Skin of body (tissue), 2 donors: ENCODE results near the gene TUBGCP3. TPM values are rescaled to one million over a fixed set of nuclear protein-coding genes. Genes with fewer than 3 reads are reported as not detected.

ENCODE experiments used
- DNase-seq: peaks from one replicate; lab custom pipeline; 2025; lab: John Stamatoyannopoulos, UW
- total RNA-seq: library from RNA; depleted of rRNA; stranded (reverse); fragments of >200 nt; gene quantifications from one replicate; pipeline ENCODE4 v1.2.3, GENCODE V29; 2014

TUBGCP3 gene
- total RNA-seq, 1 donor from 2014 or later = 25.5 TPM

DNA sequence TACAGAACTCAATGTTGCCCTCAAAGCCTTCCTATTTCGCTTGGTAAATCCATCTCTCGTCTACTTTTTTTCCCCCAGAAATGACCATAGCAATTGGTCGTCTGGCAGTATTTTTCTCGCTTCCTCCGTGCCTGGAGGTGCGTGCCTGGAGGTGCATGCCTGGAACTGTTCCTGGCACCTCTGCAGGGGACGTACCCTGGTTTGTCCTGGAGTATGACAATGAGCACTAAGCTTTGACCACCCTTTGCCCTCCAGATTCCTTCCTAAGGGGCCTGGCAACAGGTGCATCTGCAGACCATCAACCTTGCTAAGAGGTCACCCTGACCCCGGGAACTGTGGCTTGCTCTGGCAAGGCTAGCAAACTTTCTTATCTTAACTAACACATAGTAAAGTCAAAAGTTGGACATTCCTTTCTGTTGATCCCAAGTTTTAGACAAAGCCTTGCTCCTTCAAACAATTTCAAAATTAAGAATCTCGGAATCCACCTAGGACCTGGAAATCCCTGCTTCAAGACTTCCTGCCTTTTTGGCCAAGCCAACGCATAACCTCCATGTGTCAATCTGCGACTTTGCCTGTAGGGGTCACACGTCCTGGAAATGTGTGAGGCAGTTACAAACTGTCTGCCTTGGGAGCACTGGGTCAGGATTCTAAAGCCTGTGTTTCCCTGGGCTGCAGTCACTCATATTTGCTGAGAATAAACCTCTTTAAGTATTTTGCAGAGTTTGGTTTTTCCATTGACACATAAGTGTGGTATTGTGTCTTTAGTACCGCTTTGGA, 28.8 kb upstream of the TUBGCP3 start:
- no peak for DNase-seq

DNA sequence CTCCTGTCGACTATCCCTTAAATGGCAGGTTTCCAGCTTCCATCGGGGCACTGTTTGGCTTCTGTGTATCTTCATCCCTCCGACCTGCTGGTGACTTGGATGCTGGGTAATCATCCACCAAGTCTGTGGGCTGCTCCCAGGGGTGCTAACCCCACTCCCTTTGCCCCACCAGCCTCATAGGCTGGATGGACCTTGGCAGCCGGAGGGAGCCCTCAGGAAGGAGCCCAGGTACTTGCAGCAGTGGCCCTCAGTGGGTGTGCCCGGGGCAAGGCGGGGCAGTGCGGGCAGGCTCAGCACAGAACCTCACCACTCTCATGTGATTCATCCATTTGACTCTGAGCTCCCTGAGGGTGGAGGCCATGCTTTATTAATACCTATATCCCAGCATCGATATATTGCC, 27.4 kb upstream of the TUBGCP3 start:
- DNase-seq = no peak

DNA sequence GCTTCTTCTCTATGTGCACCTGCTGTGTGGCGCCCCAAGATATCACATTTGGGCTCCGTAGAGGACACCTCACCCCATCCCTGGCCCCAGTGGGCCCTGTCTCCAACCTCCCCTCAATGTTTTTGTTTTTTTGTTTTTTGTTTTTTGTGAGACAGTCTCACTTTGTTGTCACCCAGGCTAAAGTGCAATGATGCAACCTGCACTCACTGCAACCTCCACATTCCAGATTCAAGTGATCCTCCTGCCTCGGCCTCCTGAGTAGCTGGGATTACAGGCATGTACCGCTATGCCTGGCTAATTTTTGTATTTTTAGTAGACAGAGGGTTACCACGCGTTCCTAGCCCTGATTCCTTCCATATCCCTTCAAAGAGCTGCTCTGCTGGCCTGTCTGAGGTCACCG, 26.9 kb upstream of the TUBGCP3 start:
- no peak for DNase-seq

DNA sequence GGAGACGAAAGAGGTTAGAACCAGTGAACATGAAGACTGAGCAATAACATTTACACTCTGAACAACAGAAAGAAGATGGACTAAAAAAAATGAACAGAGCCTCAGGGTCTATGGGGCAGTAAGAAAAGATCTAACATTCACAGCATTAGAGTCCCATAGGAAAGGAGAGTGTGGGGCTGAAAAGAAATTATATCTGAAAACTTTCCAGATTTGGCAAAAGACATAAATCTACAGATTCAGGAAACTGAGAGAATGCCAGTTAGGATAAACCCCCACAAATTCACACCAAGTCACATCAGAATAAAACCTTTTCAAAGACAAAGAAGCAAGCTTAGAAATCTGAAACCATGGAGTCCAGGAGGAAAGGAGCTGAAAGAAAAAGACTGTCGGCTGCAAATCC, 20.3 kb upstream of the TUBGCP3 start:
- no peak for DNase-seq

DNA sequence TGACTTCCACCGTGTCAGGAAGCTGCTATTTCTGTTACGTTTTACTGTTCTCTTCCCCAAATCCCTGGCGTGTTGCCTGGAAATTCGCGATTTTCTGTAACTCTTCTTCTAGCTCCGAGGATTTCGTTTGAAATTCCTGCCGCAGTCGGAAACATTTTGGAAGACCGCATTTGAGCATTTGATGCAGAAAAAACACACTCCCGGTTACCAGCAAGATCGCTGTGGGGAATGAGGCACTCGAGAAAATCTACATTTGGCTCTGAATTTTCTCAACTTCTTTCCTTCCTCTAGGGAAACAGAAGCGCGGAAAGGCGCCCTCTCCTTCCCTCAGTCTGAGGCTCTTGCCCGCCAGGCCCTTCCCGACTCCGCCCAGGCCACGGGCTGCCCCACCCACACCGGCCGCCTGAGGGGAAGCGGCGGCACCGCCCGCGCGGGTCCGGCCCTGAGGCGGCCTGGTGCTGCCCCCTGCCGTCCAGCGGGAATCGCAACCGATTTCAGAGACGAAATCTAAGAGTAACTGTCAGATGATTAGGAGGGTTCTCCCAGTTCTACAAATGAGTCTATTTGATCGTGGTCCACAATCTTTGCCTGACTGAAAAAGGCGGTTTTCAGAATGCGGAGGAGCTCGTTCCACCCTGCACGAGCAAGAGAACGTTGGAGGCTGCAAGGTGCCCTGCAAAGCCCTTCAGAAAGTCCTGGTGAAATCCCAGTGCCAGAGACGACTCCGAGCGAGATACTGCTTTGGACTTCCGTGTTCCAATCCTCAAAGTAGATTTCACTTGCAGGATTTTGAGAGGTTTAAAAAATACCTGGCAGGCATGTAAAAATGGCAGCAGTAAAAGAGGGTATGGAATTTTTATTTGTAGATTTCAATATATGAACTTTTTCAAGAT, 18.4 kb upstream of the TUBGCP3 start:
- peak; percentile 90 for DNase-seq

DNA sequence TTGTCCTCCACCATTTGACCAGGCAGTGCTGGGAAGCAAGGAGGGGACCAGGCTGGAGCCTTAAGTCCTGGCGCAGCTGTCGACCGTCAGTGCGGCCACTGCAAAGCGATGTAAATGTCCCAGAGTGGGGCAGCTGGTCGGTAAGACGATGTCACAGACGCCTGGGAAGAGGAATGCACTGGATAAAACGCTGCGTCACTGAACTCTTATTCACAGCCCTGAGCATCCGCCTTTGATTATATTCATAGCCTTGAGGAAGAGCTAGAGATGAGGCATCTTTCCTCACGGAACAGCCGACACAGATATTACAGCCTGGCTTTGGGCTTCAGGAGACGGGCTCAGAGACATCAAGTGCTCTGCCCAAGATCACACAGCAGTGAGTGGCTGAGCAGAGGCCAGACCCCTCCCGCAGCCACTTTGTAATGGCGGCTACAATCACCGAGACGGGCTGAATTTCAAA, 17.6 kb upstream of the TUBGCP3 start:
- no peak for DNase-seq

DNA sequence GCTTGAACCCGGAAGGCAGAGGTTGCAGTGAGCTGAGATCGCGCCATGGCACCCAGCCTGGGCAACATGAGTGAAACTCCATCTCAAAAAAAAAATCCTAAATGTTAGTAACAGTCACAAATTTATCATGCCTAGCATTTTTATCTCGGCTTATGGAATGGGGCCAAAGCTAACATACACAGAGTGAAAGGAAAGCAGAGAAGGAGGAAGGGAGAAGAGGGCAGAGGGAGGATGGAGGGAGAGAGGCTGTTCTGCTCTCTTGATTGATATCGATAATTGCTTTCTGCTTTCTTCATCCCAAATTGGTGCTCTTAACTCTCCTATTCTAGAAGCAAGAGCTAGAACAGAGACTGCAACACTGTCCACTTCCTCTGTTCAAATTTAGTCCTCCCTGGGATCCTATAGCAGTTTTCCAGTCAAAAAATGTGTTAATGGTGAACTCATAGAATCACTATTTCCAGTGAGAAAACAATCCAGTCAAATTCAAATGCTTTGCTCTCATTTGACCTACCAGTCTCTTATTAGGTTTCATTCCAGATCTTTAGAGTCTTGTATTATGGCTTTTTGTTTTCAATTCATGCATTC, 15.8 kb upstream of the TUBGCP3 start:
- DNase-seq = no peak

DNA sequence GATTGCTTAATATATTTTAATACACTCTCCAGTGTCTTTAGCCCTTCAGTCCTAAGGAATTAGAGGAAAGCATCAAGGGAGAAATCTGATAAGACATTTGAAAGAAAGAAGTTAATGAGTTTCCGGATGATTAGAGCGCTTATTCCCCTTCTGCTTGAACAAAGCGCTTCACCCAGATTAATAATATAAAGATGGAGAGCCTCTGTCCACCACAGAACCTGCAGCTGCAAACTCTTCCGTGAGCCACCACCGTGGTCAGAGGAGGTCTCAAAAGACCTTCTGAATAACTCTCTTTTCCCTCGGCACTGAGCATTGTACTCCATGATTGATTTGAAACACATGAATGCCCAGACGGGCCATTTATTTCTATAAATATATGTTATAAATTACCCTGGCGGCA, 14.2 kb upstream of the TUBGCP3 start:
- no peak for DNase-seq

DNA sequence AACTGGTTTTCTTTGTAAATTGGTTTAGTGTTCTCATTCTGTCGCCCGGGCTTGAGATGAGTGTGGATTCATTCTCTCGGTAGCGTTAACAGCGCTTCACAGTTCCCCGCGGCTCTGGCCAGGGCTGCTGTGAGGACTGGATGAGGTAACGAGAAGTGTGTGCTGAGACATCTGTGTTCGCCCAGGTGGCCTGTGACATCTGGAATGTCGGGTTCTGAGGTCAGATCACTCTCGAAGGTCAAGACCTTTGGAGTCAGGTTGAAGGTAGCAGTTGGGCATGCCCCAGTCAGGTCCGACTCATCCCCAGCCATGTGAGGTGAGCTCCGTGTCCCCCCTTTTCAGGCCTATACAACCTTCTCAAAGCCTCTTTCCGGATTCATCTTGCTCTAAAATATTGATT, 13.4 kb upstream of the TUBGCP3 start:
- DNase-seq = no peak

DNA sequence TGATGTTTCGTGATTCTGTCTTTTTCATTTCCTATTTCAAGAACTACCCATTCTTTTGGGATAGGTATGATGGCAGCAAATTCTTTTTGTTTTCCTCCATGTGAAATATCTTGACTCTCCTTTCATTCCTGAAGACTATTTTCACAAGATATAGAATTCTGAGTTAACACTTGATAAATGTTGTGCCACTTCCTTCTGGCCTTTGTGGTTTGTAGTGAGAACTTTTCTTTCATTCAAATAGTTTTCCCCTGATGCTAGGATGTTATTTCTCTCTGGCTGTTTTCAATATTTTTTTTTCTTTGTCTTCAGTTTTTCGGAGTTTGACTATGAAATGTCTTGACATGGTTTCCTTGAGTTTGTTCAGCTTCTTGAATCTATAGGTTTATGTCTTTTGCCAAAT, 8.3 kb upstream of the TUBGCP3 start:
- DNase-seq = no peak

DNA sequence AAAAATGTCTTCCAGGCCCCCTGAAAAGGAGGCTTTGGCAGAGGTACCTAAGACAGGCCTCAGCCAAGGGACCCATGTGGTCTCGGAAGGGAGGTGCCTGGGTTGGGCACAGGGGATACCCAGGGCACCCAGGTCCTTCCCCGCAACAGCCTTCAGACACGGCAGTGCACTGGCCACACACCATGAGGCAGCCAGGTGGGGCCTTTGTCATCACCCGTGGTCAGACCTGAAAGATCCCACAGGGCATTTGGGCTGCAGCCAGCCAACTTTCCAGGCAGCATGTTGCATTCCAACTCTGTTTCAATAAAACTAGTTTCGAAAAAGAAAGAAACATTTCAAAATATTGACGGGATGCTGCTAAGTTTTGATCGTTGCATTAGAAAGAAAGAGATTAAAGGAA, 4.7 kb upstream of the TUBGCP3 start:
- DNase-seq = no peak

DNA sequence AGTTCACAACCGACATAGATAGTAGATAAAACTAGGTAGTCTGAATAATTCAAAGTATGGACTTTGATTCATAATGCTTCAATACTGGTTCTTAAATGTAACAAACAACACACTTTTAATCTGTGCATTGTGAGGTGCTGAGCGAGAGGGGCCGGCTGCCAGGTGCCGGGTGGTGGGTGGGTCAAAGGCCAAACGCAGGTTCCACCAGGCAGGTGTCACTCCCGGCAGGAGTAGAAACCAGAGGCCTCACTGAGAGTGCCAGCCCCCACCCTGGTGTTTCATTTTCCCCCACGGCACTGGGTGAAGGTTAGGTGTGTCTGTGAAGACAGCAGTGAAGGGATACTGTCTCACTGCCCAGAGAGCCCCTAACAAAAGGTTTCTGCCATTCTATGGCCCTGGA, 4.2 kb upstream of the TUBGCP3 start:
- DNase-seq = no peak

DNA sequence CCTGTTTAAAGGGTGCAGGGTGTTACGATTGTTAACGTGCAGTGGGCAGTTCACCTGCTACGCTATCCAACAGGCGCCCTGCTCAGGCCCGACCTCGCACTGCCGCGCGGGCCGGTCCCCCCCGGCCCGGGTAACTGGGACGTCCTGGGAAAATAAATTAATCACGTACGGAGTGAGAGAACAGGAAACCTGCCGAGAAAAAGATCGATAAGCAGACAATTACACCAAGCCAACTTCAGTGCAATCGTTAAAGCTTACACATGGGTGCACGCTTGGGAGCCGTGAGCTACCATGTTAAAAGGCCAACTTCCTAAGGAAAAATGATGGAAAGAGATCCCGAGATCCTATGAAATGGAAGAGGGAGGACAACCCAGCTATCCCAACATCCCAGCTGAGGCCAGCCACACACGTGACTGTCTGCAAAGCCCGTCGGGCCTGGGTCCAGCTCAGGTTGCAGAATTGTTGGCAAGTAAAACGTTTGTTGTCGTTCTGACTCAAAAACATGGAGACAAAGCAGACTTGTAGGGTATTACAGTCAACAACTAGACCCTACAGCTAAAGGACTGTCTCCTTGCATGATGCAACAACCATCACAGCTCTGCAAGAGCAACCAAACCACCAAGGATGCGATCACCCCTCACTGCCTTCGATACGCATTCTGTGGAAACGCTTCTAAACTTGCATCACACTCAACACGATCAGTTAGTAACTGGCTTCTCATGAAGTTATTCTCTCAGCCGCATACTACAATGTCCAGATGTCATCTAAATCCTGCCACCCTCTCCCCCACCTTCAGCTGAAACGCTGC, 741 bp upstream of the TUBGCP3 start:
- no peak for DNase-seq

DNA sequence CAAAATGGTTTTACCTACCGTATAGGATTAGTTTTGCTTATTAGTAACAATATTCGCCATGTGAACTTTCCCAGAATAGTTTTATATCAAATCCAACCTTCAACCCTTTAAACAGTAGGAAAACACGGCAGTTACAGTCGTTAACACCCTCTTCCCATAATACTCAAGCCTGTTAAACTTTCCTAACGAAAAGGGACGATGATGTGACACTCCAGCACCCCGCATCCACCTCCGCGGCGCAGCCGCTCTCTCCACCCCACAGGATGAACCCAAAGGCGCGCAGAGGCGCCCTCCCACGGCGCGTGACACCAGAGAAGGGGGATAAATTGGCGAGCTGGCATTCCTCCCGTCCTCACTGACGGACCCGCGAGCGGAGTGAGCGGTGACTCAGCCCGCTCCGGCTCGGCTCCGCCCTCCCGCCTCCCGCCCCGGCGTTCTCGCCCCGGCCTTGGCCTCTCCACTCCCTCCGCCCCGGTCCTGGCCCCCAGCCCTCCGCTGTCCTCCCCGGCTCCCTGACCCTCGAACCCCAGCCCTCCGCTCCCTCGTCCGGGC, 665 bp downstream of the TUBGCP3 start:
- peak; percentile 50 for DNase-seq

DNA sequence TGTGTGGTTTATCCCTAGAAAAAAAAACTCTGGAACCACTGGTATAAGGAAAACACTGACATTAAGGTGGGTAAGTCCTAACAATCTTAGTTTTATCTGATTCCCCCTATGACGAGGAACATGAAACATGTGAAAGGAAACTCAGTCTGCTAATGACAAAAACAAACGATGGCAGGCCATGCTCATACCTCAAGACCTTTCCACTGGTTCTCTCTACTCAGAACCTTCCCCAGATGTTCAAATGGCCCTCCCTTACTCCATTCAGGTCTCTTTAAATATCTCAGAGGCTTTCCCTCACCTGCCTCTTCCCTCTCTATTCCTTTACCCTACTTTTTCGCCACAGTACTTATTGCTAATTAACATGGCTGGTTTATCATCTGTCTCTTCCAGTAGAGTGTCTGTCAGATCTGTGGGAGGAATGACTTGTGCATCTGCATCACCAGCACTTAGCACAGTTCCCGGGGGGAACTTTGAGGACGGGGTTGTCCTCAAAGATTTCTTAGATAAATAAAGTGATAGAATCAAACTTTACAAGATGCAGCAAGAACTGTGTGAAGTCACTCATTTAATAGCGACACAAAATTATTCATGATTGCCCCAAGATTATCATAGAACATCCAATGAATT, 1.5 kb downstream of the TUBGCP3 start:
- no peak for DNase-seq

DNA sequence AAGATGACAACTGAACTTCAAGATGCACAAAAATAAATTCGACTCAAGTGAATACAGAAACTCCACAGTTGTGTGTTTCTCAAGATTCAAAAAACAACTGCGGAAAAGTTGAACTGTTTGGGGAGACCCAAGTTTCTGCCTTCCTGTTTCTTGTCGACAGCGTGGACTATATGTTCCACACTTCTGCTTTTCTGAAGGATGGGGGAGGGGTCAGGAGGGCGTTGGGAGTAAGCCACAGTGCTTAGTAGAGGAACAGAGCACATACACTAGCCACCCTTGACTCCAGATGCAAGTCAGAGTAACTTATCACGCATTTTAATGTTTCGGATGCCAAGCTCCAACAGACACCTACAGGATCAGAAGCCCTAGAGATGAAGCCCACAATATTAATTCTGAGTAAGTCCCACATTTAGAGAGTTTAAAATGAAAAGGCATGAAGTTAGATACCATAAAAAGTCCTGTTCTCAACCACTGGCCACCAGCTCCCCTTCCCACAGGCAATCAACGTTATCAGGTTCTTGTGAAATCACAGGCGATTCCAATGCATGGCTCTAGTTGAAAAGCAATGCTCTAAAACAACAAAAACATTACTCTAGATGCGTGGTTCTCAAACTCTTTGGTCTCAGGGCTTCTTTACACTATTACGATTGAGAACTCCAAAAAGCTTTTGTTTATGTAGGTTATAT, 4.2 kb downstream of the TUBGCP3 start:
- no peak for DNase-seq

DNA sequence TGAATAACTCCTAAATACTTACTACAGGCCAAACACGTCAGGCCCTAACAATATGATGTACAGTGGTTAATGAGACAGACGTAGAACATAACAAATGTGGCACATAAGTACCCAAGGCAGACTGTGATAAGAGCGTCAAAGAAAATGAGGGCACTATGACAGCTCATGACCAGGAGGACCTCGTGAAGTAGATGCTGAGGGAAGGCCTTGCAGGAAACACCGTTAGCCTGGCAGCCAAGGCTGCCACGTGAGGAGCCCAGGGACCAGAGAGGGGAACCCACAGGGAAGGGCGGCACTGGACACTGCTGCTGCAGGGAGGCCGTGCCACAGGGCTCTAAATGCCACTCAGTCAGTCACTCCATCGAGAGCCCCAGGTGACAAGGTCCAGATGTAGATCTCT, 5.7 kb downstream of the TUBGCP3 start:
- DNase-seq = no peak

DNA sequence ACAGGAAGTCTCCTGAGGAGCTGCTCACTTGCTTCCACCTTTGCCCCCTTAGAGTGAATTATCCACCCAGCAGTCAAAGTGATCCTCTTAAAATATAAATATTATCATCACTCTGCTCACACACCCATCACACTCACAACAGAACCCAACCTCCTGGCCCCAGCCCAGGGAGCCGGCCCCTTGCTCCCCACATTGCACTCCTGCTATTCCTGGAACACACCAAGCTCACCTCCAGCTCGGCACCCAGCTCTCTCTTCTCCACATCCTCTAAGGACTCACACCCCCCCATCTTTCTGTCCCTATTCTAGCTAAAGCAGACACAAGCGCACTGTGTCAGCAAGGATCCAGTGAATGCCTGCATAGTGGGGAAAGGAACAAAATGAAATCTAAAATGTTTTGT, 7.0 kb downstream of the TUBGCP3 start:
- no peak for DNase-seq

DNA sequence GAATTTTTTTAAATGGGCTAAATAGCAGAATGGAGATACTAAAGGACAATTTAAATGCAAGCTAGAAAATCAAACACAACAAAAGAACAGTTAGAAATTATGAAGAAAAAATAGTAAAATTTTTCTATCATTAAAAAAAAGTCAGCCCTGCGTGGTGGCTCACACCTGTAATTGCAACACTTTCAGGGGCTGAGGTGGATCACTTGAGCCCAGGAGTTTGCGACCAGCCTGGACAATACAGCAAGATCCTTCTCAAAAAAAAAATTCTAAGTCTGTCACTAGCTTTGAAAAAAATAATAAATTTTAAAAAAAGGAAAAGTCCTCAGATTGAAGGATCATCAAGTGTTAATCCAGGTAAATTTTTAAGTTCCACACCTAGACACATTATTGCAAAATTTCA, 7.7 kb downstream of the TUBGCP3 start:
- DNase-seq = no peak

DNA sequence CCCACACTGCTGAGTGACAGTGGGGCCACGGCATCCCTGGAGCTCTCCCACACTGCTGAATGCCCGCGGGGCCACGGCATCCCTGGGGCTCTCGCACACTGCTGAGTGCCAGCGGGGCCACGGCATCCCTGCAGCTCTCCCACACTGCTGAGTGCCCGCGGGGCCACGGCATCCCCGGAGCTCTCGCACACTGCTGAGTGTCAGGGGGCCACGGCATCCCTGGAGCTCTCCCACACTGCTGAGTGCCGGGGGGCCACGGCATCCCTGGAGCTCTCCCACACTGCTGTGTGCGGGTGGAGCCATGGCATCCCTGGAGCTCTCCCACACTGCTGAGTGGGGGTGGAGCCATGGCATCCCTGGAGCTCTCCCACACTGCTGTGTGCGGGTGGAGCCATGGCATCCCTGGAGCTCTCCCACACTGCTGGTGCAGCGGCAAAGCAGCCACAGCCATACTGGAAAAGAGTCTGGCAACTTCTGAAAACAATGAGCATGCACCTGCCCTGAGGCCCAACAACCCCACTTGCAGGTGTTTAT, 8.6 kb downstream of the TUBGCP3 start:
- DNase-seq = no peak
